ENCODE data around the gene SNRNP70. TPM values are rescaled to one million over a fixed set of nuclear protein-coding genes. Genes with fewer than 3 reads are reported as not detected.

The SNRNP70 gene
- total and polyA plus RNA-seq, 10 of the 15 experiments (the other 5 are each of a cell fraction or from before 2014, with no cell fraction given): 2.7 to 453 (median 159) TPM

- no peak for TF ChIP-seq IRF3 (IDR thresholded peaks at IDR 0.05)
- TF ChIP-seq YY1 (IDR thresholded peaks at IDR 0.05; ENCODE audit: low read depth, low read length): no peak
- TF ChIP-seq ZNF207 (IDR thresholded peaks at IDR 0.05; ENCODE audit: borderline replicate concordance): peak; percentile 69; the same call in 1 of the 2 replicates
- TF ChIP-seq BMI1 (IDR thresholded peaks at IDR 0.05; ENCODE audit: borderline replicate concordance): no peak
- peak; percentile 42 for TF ChIP-seq PBX3 (IDR thresholded peaks at IDR 0.05; ENCODE audit: insufficient replicate concordance, low read depth, low read length)
- peak; percentile 54 for TF ChIP-seq IKZF1 (conservative IDR thresholded peaks at IDR 0.05)
- peak; percentile 99 for TF ChIP-seq ZNF687 (IDR thresholded peaks at IDR 0.05)
Observed at GRCh38 chr19:49127674-49128544, 42.7 kb downstream of the SNRNP70 start (continued).

All from GM12878 (cell line).